ENCODE results near the gene VKORC1L1.
"Not testable (repeated sequence)": the region's sequence is repeated elsewhere in the genome, so short reads cannot be mapped to it uniquely, and the experiment has no call there.

VKORC1L1 gene

DNA sequence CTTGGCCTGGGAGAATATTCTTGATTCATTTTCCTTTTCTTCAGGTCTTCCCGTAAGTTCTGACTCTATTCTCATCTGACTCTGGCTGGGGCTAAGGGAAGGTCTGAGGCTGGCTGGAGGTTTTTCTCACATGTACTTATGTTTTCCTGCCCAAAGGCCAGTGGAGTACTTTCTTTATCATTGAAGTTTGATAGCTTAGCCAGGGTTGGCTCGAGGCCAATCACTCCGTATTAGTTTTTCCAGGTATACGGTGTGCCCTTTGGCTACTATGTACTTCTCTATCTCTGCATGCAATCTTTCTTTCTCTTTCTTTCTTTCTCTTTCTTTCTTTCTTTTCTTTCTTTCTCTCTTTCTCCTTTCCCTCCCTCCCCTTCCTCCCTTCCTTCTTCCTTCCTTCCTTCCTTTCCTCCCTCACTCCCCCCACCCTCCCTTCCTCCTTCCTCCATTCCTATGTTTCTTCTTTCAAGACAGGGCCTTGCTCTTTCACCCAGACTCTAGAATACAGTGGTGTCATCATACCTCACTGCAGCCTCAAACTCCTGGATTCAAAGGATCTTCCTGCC lies 26.8 kb upstream of the VKORC1L1 start:
- no peak for TF ChIP-seq CTCF (IDR thresholded peaks at IDR 0.05; ENCODE audit: low read depth, low read length)
- no peak for DNase-seq (ENCODE audit: low read depth, low spot score)
- no peak overlapping the region for H3K4me3 ChIP-seq (ENCODE audit: low read depth, low read length)
- in situ Hi-C loops (cut with HindIII; ENCODE audit: low sequenced_read_pairs): no loop called here

- H3K4me3 ChIP-seq (ENCODE audit: low read depth, low read length); DNase-seq (ENCODE audit: low read depth, low spot score); in situ Hi-C loops (cut with HindIII; ENCODE audit: low sequenced_read_pairs): not testable (repeated sequence)
These were observed 19.4 kb upstream of the VKORC1L1 start for GRCh38 chr7:65853426-65853825.

- DNase-seq (ENCODE audit: low read depth, low spot score); in situ Hi-C loops (cut with HindIII; ENCODE audit: low sequenced_read_pairs); H3K4me3 ChIP-seq (ENCODE audit: low read depth, low read length): not testable (repeated sequence)
These were observed 19.0 kb upstream of the VKORC1L1 start for GRCh38 chr7:65853892-65854291.

DNA sequence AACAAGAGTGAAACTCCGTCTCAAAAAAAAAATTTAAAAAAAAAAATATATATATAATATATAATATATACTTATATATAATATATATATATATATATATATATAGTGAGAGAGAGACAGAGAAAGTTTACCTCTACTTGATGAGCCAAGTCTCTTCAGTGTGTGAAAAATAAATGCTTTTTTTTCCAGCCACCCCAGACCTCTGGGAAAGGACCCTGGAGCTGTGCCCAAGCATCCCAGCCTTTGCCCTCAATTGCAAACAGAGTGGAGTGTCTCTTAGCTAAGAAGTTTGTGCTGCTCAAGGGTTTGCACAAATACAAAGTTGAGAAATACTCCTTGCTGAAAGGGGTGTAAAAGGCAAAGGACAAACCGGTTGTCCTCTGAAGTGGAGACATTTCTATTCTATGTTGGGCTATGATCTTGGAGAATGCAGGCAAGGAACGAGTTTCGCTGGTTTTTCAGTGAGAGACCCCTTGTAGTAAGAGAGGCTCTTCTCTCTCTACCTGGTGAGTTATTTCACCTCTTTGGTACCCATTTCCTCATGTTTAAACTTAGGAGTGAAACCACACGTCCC lies 15.5 kb upstream of the VKORC1L1 start:
- DNase-seq (ENCODE audit: low read depth, low spot score); in situ Hi-C loops (cut with HindIII; ENCODE audit: low sequenced_read_pairs); H3K4me3 ChIP-seq (ENCODE audit: low read depth, low read length): not testable (repeated sequence)

- in situ Hi-C loops (cut with HindIII; ENCODE audit: low sequenced_read_pairs); H3K4me3 ChIP-seq (ENCODE audit: low read depth, low read length); DNase-seq (ENCODE audit: low read depth, low spot score): not testable (repeated sequence)
These were observed 14.2 kb upstream of the VKORC1L1 start for GRCh38 chr7:65858660-65859059.

DNA sequence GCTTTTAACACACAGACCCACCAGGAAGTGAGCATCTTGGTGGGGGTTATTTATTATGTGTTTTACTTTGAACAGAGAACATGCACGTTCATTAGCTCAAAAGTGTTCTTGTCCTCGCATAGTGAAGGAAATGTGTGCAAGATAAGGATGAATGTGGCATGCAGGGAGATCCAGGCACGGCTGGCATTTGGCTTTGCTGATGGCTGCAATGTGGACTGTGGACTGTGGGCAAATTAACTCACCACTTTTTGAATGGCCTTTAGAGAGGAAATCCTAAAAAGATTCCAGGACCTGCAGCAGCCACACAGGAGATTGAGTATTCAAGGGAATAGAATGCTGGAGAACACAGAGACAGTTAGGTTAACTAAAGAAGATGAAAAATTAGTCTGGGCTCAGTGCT lies 6.6 kb upstream of the VKORC1L1 start:
- in situ Hi-C loops (cut with HindIII; ENCODE audit: low sequenced_read_pairs); H3K4me3 ChIP-seq (ENCODE audit: low read depth, low read length); DNase-seq (ENCODE audit: low read depth, low spot score): not testable (repeated sequence)

DNA sequence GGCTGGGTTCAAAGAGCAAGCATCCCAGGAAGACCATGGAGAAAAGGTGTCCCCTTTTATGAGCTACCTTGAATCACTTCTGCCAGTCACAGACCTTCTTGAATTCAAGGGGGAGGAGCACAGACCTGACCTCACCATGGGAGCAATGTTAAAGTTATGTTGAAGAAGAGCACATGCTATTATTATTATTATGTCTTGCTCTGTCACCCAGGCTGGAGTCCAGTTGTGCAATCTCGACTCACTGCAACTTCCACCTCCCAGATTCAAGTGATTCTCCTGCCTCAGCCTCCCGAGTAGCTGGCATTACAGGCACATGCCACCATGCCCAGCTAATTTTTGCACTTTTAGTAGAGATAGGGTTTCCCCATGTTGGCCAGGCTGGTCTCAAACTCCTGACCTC lies 5.2 kb upstream of the VKORC1L1 start:
- in situ Hi-C loops (cut with HindIII; ENCODE audit: low sequenced_read_pairs); DNase-seq (ENCODE audit: low read depth, low spot score); H3K4me3 ChIP-seq (ENCODE audit: low read depth, low read length): not testable (repeated sequence)

DNA sequence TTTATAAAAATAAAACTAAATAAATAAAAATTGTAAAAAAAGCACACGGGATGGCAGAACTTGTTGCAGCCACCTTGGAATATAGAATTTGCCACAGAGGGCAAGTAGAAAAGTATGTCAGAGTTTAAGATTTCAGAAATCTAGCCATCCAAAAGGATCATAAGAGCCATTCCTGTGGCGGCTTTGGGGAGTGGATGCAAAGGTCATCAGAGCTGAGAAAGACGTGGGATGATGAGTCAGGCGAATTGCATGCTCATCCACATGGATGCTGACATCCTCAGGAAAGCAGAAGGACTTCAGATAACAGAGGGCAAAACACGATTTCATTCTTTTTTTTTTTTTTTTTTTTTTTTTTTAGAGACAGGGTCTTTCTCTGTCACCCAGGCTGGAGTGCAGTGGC lies 3.6 kb upstream of the VKORC1L1 start:
- H3K4me3 ChIP-seq (ENCODE audit: low read depth, low read length); in situ Hi-C loops (cut with HindIII; ENCODE audit: low sequenced_read_pairs): not testable (repeated sequence)
- peak; percentile 15 for DNase-seq (ENCODE audit: low read depth, low spot score)

GRCh38 chr7:65871451-65871850 lies 1.4 kb upstream of the VKORC1L1 start:
- DNase-seq (ENCODE audit: low read depth, low spot score); in situ Hi-C loops (cut with HindIII; ENCODE audit: low sequenced_read_pairs); H3K4me3 ChIP-seq (ENCODE audit: low read depth, low read length): not testable (repeated sequence)

GRCh38 chr7:65873582-65874193 lies 814 bp downstream of the VKORC1L1 start:
- DNase-seq (ENCODE audit: low read depth, low spot score); in situ Hi-C loops (cut with HindIII; ENCODE audit: low sequenced_read_pairs): not testable (repeated sequence)
- H3K4me3 ChIP-seq (ENCODE audit: low read depth, low read length): peak overlapping the region; percentile 68

DNA sequence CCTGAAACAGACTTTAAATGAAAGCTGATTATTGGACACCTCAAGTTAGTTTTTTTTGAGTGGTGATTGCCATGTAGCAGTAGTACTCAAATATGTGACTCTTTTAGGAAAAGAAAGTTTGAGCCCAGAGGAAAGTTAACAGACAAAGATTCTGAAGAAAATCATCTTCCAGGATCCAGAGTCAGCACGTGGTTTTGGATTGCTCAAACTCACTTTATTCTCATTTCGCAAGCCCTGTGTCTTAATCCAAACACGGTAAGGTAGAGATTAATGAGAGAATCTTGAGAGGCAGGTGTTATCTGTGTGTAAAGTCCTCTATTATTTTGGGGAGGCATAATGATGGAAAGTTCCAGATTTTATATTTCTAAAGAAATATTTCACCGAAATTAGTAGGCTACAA lies 2.8 kb downstream of the VKORC1L1 start:
- H3K4me3 ChIP-seq (ENCODE audit: low read depth, low read length); DNase-seq (ENCODE audit: low read depth, low spot score); in situ Hi-C loops (cut with HindIII; ENCODE audit: low sequenced_read_pairs): not testable (repeated sequence)

DNA sequence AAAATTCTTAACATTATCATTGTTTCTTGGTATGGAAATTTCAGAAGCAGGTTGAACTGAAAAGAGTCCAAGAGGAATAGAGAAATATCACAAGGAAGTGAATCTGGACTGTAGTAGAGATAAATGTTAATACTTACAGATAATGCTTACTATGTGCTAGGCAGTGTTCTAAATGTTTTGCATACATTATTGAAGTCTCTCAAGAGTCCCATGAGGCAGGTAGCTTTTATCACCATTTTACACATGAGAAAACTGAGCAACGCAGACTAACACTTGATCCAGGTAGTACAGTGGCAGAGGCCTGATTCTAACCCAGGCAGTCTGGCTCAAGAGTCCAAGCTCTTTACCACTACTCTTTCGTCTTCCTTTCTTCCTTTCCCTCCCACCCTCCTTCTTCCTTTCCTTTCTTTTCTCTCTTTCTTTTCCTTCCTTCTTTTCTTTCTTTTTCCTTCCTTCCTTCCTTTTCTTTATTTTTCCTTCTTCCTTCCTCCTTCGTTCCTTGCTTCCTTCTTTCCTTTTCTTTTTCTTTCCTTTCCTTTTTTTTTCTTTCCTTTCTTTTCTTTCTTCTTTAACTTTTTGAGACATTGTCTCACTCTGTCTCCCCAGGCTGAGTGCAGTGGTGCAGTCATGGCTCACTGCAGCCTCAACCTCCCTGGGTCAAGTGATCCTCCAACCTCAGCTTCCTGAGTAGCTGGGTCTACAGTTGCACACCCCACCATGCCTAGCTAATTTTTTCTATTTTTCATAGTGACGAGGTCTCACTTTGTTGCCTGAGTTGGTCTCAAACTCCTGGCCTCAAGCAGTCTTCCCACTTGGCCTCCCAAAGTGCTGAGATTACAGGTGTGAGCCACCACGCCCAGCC lies 6.6 kb downstream of the VKORC1L1 start:
- H3K4me3 ChIP-seq (ENCODE audit: low read depth, low read length); in situ Hi-C loops (cut with HindIII; ENCODE audit: low sequenced_read_pairs); DNase-seq (ENCODE audit: low read depth, low spot score): not testable (repeated sequence)

DNA sequence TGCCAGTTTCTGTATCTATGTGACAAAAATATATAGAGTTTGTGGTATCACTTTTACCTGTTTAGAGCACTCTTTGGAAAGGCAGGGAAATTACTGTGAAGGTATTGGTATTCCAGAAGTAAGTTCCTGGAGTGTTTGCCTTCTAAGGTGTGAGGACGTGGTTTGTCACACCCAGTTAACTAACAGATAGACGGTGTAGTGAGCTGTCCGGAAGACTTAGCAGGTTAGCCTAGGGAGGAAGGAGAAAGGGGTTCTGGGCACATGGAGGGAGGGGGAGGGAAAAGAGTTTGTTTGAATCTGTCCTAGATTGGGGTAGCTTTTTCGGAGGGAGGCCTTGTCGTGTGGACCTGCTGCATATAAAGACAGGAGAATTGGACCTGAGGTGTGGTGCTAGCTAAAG lies 7.4 kb downstream of the VKORC1L1 start:
- DNase-seq (ENCODE audit: low read depth, low spot score); in situ Hi-C loops (cut with HindIII; ENCODE audit: low sequenced_read_pairs); H3K4me3 ChIP-seq (ENCODE audit: low read depth, low read length): not testable (repeated sequence)

DNA sequence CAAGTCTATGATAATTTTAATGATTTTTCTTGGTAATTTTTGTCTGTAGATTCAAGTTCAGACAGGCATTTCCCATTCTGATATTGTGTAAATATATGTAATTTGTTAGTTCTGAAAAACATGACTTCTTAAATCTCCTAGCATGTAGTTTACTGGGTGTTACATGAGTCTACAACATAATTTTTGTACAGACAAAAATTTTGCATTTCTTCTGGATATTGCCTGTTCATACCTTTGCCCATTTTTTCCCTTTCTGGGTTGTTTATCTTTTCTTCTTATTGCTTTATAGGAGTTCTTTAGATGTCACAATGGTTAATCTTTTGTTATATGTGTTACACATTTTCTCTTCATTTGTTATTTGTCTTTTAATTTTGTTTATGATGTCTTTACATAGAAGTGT lies 12.1 kb downstream of the VKORC1L1 start:
- DNase-seq (ENCODE audit: low read depth, low spot score); in situ Hi-C loops (cut with HindIII; ENCODE audit: low sequenced_read_pairs); H3K4me3 ChIP-seq (ENCODE audit: low read depth, low read length): not testable (repeated sequence)

DNA sequence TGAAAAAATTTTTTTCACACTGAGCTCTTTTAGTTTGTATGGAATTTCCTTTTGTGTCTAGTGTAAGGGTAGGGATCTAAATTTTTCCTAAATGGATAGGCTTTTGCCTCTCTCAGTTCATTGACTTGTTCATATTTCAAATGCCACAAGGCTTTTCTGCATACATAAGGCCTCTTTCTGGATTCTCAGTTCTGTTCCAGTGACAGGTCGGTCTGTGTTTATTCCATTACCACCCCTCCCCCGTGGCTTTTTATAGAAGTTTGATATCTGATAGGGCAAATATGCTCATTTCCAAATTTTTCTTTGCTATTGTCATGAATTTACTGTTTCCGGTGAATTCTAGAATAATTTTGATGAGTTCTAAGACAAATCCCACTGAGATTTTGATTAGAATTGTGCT lies 12.7 kb downstream of the VKORC1L1 start:
- H3K4me3 ChIP-seq (ENCODE audit: low read depth, low read length); in situ Hi-C loops (cut with HindIII; ENCODE audit: low sequenced_read_pairs); DNase-seq (ENCODE audit: low read depth, low spot score): not testable (repeated sequence)

DNA sequence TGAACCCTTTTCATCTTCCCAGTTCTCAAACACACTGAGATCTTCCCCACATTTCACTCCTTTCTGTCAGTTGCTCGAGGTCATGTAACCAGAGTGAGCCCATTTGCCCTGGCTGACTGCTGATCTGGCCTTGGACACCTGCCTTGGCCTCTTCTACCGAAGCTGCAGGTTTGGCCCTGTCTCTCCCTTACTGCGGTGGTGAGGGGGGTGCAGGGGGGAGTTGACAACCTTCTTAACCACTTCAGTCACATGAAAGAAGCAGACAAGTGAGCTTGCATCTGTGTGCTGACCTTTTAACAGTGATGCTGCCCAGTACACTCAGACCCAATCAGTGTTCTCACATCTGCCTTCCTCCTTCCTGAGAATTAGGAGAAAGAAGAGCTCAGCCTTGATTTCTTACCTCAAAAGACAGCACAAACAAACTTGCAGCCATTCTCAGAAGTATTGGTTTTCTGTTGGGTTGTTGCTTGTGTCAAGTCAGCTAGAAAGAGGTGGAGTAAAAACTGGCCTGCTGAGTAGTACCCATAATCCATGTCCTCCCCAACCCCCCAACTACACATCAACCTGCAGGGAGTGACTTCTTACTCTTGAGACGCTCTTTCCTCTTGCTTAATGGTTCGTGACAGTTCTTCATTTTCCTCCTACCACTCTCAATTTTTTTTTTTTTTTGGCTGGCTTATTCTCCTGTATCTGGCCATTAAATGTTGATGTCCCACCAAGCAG lies 15.7 kb downstream of the VKORC1L1 start:
- H3K4me3 ChIP-seq (ENCODE audit: low read depth, low read length); in situ Hi-C loops (cut with HindIII; ENCODE audit: low sequenced_read_pairs); DNase-seq (ENCODE audit: low read depth, low spot score): not testable (repeated sequence)
